KMS-11 (cell line): Measurements from ENCODE around the gene ROPN1L.

Source experiments
- H2AFZ ChIP-seq: fragments of 200-600 bp; sonication (generic); 2 replicates; pipeline ENCODE4 v1.6.1; 2016; ENCODE audit warnings: antibody characterized with exemption, mixed run types, low read depth
- H3K27ac ChIP-seq: fragments of 200-600 bp; sonication (generic); 2 replicates; pipeline ENCODE4 v1.6.1; 2016; ENCODE audit warnings: mild to moderate bottlenecking, mixed run types
- H3K27me3 ChIP-seq: fragments of 200-600 bp; sonication (generic); 2 replicates; pipeline ENCODE4 v1.6.1; 2017; ENCODE audit warnings: mild to moderate bottlenecking, low read depth, mixed run types, moderate library complexity; ENCODE audit not compliant: insufficient read depth
- H3K36me3 ChIP-seq: fragments of 200-600 bp; sonication (generic); 2 replicates; pipeline ENCODE4 v1.6.1; 2017; ENCODE audit warnings: mild to moderate bottlenecking, mixed run types; ENCODE audit not compliant: insufficient read depth
- H3K4me1 ChIP-seq: fragments of 200-600 bp; sonication (generic); 2 replicates; pipeline ENCODE4 v1.6.1; 2016; ENCODE audit warnings: mild to moderate bottlenecking, low read depth, mixed run types; ENCODE audit not compliant: poor library complexity, severe bottlenecking
- H3K4me2 ChIP-seq: fragments of 200-600 bp; sonication (generic); 2 replicates; pipeline ENCODE4 v1.7.0; 2016; ENCODE audit warnings: mild to moderate bottlenecking, mixed run types
- H3K4me3 ChIP-seq: fragments of 200-600 bp; sonication (generic); IDR thresholded peaks from 2 replicates; pipeline ENCODE4 v1.6.1; 2017; ENCODE audit warnings: low read depth, low read length, mixed read lengths; ENCODE audit not compliant: insufficient read depth
- H3K79me2 ChIP-seq: fragments of 200-600 bp; sonication (generic); 2 replicates; pipeline ENCODE4 v1.6.1; 2016; ENCODE audit warnings: low read depth, mixed run types; ENCODE audit not compliant: insufficient read depth
- H3K9ac ChIP-seq: fragments of 200-600 bp; sonication (generic); 2 replicates; pipeline ENCODE4 v1.6.1; 2016; ENCODE audit warnings: mild to moderate bottlenecking, mixed run types
- H4K20me1 ChIP-seq: fragments of 200-600 bp; sonication (generic); 2 replicates; pipeline ENCODE4 v1.6.1; 2016; ENCODE audit warnings: mild to moderate bottlenecking, mixed run types; ENCODE audit not compliant: insufficient read depth
- CTCF ChIP-seq: fragments of 200-600 bp; sonication (generic); conservative IDR thresholded peaks from 2 replicates; pipeline ENCODE4 v1.6.1; 2017; ENCODE audit warnings: low read depth, mild to moderate bottlenecking, antibody characterized with exemption, low read length, moderate library complexity, mixed read lengths

Gene ROPN1L

DNA sequence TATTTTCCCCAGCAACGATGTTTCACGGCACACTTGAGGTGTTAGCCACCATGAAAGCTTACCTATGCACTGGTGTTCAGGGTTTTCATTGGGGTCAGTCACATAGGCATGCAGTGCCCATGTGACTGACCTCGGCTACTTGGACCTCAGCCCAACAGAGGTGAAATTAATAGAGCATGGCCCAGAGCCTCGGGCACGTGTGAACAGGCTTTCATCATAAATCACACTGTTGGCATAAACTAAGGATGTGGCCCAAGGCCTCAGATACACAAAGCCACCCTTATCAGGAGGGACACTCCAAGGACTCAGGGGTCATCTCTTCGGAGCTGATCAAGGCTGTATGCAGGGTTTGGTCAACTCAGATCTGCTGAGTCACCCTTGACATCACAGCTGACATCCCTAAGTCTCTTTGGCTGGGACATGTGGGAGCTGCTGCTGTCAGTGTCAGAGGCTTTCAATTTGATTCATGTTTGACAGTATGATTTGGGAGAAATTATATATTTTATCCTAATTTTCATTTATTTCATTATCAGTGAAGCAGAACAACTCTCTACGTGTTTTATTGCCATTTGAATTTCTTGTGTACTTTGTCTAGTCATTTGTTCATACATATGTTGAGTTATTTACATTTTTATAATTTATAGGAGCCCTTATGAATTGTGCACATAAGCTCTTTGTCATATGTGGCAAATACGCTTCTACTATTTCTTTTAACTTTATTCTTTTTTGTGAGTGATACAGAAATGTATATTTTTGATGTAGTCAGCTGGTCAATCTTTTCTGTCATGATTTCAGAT lies 62.5 kb downstream of the ROPN1L start:
- Histone ChIP-seq H3K27me3 (no peaks in the 10 kb centered on the region), H3K36me3 (no peaks in the 10 kb centered on the region), H4K20me1 (no peaks in the 10 kb centered on the region), H3K9ac (no peak overlapping the region), H3K4me2 (no peak overlapping the region), H3K27ac (no peak overlapping the region), H2AFZ (no peak overlapping the region), H3K4me1 (no peaks in the 10 kb centered on the region), H3K79me2 (no peaks in the 10 kb centered on the region), H3K4me3 (no peak overlapping the region)
- no peak for TF ChIP-seq CTCF

DNA sequence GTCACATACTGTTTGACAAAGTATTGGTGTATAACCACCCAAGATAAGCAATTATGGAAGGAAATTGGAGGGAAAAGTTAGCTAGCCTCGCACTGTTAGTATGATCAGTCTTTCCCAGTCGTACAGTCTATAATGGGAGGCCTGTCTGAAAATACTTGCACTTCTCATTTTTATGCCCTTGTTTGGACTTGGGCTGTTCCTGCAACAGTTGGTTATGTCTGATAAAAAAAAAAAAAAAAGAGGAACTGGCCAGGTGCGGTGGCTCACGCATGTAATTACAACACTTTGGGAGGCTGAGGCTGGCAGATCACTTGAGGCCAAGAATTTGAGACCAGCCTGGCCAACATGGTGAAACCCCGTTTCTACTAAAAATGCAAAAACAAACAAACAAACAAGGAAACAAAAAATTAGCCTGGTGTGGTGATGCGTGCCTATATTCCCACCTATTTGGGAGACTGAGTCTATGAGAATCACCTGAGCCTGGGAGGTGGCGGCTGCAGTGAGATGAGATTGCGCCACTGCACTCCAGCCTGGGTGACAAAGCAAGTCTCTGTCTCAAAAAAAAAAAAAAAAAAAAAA lies 63.9 kb downstream of the ROPN1L start:
- Histone ChIP-seq H3K4me1 (no peaks in the 10 kb centered on the region), H4K20me1 (no peaks in the 10 kb centered on the region), H3K27me3 (no peaks in the 10 kb centered on the region), H3K9ac (no peak overlapping the region), H2AFZ (no peak overlapping the region), H3K79me2 (no peaks in the 10 kb centered on the region), H3K4me3 (no peak overlapping the region), H3K4me2 (no peak overlapping the region), H3K36me3 (no peaks in the 10 kb centered on the region), H3K27ac (no peak overlapping the region)
- no peak for TF ChIP-seq CTCF

DNA sequence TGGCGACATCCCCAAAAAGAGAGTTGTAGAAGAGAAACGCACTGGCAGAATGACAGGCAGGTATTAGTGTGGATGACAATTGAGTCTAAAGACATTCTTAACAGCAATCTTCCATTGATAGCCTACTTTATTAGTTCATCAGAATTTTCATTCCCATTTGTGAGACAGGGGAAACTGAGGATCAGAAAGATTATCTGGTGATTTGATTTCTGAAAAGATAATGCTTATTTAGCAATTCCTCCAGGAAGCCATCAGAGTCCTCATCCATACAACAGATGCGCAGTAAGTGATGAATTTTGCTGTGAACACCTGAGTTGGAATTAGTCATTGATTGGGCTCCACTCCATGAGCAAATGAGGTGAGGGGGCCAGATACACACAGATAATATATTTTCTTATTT lies 64.9 kb downstream of the ROPN1L start:
- H3K27ac ChIP-seq, result no peak overlapping the region

GRCh38 chr5:10507575-10508096 lies 66.0 kb downstream of the ROPN1L start:
- no peak overlapping the region for H3K4me3 ChIP-seq
- H3K27ac ChIP-seq, result no peak overlapping the region
- TF ChIP-seq CTCF, result no peak
- no peaks in the 10 kb centered on the region for H3K36me3 ChIP-seq
- H4K20me1 ChIP-seq, result no peaks in the 10 kb centered on the region
- no peak overlapping the region for H3K4me2 ChIP-seq
- no peak overlapping the region for H3K9ac ChIP-seq
- no peak overlapping the region for H2AFZ ChIP-seq
- H3K4me1 ChIP-seq, result no peaks in the 10 kb centered on the region
- no peaks in the 10 kb centered on the region for H3K27me3 ChIP-seq
- H3K79me2 ChIP-seq, result no peaks in the 10 kb centered on the region

More for the DNA sequence above, 64.9 kb downstream of the ROPN1L start:
- Histone ChIP-seq H2AFZ (no peak overlapping the region), H4K20me1 (no peaks in the 10 kb centered on the region), H3K4me2 (no peak overlapping the region), H3K36me3 (no peaks in the 10 kb centered on the region), H3K79me2 (no peaks in the 10 kb centered on the region), H3K4me3 (no peak overlapping the region), H3K9ac (no peak overlapping the region), H3K4me1 (no peaks in the 10 kb centered on the region), H3K27me3 (no peaks in the 10 kb centered on the region)
- TF ChIP-seq CTCF, result no peak
